GM21619 (cell line): ENCODE data around the gene ST8SIA6.

Experiments
- ATAC-seq: cut with Tn5 transposase; IDR thresholded peaks from one replicate; pipeline ENCODE4 v1.9.1; 2021; ENCODE audit not compliant: unreplicated experiment

The ST8SIA6 gene

GRCh38 chr10:17276756-17277424 is 177.5 kb downstream of the ST8SIA6 start:
- no peak for ATAC-seq

- no peak for ATAC-seq
Observed at GRCh38 chr10:17273403-17273802, 181.0 kb downstream of the ST8SIA6 start.

GRCh38 chr10:17272648-17273047 is 181.7 kb downstream of the ST8SIA6 start:
- no peak for ATAC-seq
